HG03025 (cell line): Measurements from ENCODE around the gene PRPF40B.

Source experiments
- ATAC-seq: cut with Tn5 transposase; IDR thresholded peaks from one replicate; pipeline ENCODE4 v1.9.1; 2021; ENCODE audit warnings: mild to moderate bottlenecking, moderate library complexity; ENCODE audit not compliant: unreplicated experiment, low FRiP score

The PRPF40B gene

GRCh38 chr12:49655595-49656236, 32.4 kb downstream of the PRPF40B start:
- no peak for ATAC-seq

GRCh38 chr12:49658276-49658675, 34.9 kb downstream of the PRPF40B start:
- no peak for ATAC-seq

GRCh38 chr12:49659753-49660152, 36.4 kb downstream of the PRPF40B start:
- ATAC-seq = no peak

DNA sequence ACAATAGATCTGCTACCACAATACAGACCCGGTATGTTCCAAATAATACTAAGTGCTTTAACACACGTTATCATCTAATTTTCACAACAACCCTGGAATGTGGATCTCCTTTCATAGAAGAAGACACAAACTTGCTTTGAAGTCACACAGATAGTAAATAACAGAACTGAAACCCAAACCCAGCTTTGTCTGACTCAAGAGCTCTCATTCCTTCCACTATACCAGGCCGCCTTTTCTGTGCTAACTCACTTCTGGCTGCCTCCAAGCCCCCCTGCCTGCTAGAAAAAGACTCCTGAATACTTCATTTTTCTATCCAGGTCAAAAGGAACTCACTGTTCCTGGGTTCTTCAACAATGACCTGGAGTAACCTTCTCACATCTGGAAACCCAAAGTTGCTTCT, 37.8 kb downstream of the PRPF40B start:
- ATAC-seq = no peak

GRCh38 chr12:49661746-49662145, 38.4 kb downstream of the PRPF40B start:
- no peak for ATAC-seq

DNA sequence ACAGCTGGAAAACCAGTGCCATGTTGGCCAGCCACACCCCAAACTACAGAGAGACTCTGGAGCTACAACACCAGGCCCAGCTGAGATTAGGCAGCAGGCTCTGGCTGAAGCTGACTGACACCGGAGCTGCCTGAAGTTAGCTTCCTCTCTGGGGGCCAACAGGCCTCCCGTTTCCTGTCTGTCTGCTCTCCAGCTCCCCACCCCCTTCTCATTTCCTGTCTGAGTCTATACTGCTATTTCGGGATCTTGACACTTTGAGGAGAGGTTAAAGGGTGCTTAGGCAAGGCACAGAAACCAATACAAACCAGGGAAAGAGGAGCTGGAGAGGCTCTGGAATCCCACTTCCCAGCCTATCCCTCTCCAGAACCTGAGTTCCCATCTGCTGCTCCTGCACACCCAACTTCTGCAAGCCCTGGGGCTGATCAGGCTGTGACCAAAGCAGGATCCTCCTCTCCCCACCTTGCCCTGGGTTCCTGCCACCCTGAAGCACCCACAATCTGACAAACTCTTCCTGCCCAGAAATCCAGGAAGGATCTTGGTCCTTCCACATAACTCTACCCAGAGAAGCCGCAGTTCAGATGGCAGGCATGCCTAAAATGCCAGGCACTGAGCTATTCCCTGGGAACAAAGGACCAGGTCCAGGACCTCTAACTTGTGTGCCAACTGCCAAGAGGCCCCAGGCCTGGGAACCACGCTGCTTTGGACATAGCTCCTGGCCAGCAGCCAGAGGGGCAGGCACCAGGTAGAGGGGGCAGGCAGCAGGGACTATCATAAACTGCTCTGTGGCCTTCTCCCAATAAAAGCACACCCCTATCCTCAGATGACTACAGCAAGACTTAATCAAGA, 39.9 kb downstream of the PRPF40B start:
- no peak for ATAC-seq

DNA sequence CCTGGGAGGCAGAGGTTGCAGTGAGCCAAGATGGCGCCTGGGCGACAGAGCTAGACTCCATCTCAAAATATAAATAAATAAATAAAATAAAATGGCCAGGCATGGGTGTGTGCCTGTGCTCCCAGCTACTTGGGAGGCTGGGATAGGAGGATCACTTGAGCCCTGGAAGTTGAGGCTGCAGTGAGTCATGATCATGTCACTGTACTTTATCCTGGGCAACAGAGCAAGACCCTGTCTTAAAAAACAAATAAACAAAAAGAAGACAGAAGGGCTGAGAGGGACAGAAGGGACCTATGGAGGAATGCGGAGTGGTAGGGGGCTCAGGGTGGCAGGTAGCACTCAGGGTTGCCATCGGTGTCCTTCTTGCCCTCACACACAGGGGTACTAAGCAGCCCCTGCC, 40.8 kb downstream of the PRPF40B start:
- ATAC-seq = no peak

GRCh38 chr12:49664591-49665239, 41.4 kb downstream of the PRPF40B start:
- peak; percentile 65 for ATAC-seq

- no peak for ATAC-seq
Measured at GRCh38 chr12:49665384-49665783, 42.0 kb downstream of the PRPF40B start.

- ATAC-seq = no peak
Measured at GRCh38 chr12:49666176-49666575, 42.8 kb downstream of the PRPF40B start.

GRCh38 chr12:49667325-49668090, 44.1 kb downstream of the PRPF40B start:
- ATAC-seq = no peak

GRCh38 chr12:49669796-49670195, 46.4 kb downstream of the PRPF40B start:
- ATAC-seq = no peak

GRCh38 chr12:49671031-49671765, 47.8 kb downstream of the PRPF40B start:
- ATAC-seq = no peak

DNA sequence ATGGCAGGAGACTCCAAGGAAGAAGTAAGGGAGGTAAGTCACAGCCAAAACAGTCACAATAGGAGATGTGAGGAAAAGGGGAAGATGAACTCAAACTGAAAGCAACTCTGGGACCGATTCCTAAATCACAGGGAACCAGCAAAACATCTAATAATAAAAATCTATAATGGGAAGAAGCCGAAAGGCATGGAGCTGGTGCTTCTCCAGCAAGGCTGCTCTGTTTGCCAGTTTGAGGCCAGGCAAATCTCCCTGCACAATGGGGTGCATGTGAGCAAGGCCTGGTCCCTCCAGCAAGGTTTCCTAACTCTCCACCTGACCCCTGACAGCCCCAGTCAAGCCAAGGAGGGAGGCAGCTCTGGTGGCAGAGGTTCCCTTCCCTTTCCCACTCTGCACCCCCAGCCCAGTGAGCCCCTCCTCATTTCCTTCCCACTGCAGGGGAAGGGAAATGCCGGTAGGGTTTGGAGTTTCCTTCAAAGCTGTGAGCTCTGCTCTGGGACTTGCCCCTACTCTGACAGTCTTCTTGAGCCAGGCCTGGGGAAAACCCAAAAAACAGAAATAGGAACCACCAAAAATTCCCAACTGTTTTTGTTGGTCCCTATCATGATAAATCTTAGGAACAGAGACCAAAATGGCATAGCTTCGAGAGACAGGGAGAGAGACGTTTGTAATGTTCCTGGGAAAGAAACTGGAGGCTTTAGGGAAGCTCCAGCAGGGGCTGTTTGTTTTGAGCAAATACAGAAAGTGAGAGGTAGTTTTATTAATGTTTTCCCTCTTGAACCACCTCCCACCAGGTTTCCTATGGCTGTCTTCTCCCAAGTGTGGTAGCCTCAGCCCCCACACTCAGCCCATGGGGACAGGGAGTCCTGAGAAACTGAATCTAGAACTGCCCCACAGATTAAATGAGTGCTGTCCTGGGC, 49.2 kb downstream of the PRPF40B start:
- ATAC-seq = no peak

DNA sequence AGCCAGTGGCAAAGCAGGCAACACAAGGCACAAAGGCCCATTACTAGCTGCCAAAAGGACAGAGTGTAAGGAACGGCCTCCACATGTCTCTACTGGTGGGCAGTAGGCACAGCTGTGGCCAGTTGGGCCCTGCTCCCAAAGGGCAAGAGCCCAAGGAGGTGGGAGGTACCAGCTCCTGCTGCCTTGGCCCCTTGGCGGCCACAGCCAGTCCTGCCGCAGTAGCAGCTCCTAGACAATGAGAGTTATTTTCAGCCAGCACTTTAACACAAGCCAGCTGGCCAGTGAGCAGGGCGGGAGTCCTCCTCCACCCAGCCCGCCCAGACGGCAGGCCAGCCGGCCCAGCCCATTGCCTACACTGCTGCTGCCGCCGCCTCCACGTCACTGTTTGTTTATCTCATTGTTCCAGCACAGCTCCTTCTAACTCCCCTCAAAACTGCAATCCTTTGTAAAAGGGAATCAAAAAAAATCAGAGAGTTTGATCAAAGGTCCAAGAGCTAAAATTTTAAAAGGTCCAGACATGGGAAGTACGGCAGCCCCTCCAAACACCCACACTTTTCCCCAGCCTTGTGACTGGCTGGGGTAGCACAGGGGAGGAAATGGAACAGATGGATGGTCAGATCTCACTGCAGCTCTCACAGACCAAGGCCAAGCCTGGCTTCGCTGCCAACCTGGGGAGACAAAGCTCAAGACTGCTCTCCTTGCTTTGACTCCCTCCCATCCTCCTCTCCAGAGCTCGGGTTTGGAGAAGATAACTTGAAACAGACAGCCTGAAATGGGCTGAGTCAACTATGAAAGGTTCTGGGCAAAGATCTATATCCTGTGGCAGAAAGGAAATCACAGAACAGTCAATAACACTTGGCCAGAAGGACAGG, 50.3 kb downstream of the PRPF40B start:
- ATAC-seq = no peak

DNA sequence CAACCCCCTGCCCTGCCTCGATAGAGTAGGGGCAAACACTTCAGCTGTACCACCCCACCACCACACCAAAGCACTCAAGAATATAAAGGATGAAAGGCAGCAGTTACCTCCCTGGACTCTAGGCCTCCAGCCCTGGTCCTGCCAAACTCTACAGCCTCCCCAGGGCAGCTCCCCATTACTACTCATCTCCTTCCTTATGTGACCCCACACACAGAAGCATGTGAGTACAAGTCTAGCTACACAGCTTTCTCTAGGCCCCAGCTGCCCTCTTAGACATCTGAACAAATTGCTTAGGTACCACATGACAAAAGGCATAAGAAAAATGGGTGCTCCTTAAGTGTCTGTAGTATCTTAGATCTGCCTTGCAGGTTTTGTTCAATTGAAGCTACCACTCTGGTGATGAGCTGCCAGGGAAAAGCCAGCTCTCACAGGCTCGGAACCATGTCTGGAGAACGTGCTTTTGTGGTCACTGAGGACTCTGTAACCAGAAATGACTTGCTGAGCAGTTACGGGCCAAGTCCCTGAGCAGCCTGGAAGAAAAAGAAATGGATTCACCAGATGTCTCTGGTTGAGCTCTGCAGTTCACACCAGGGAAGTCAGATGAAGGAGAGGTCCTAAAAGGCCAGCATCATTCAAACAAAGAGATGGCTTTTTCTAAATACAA, 51.1 kb downstream of the PRPF40B start:
- no peak for ATAC-seq

- ATAC-seq = no peak
Measured at GRCh38 chr12:49675137-49675536, 51.8 kb downstream of the PRPF40B start.

- ATAC-seq = no peak
Measured at GRCh38 chr12:49678711-49679110, 55.4 kb downstream of the PRPF40B start.
